K562 (cell line): ENCODE measurements around the gene MAB21L3. TPM values are rescaled to one million over a fixed set of nuclear protein-coding genes. Genes with fewer than 3 reads are reported as not detected.
A peak's percentile ranks its signal among the peaks of the same experiment; 100 is the strongest.

Source experiments
- ATAC-seq: fragments of 200-7000 bp; cut with Tn5 transposase; 3 replicates; pipeline ENCODE4 v1.9.1; 2020; ENCODE audit warnings: moderate library complexity
- BruUV-seq: library from RNA; stranded (reverse); fragments of 400-500 nt; replicated peaks from 2 replicates; lab custom pipeline; 2021; lab: Mats Ljungman, UMichigan
- CTCF ChIA-PET: fragments of 300-600 bp; formaldehyde crosslinking; extraction: SDS; loops from one replicate; lab custom pipeline; 2021; ENCODE audit warnings: low intra/inter-chr PET ratio; lab: Yijun Ruan, JAX
- POLR2A ChIA-PET: fragments of 300-600, 350-650 bp; sonication (Branson Sonifier 250); formaldehyde crosslinking; extraction: SDS; loops from one replicate; lab custom pipeline; 2021; ENCODE audit warnings: antibody characterized with exemption, inconsistent platforms; lab: Yijun Ruan, JAX
- DNase-seq, 4 experiments: peaks; one replicate each; pipeline versions ENCODE4 v3.0.0 to v3.0.0-alpha.2; 2011 to 2018; ENCODE audit warnings: low spot score in 3 of 4, mixed read lengths in 3 of 4; ENCODE audit errors: extremely low read depth in 1 of 4
- FAIRE-seq: peaks from 2 replicates; lab custom pipeline; 2011; peaks lifted over from hg19 to GRCh38; lab: Jason Lieb, UNC
- H2AFZ ChIP-seq: 2 replicates; pipeline ENCODE4 v1.6.0; 2011; ENCODE audit warnings: low read depth, low read length, control low read depth, inconsistent platforms
- H3K27ac ChIP-seq: fragments of 200-600 bp; 3 replicates; pipeline ENCODE4 v1.8.0; 2011; ENCODE audit warnings: low read depth, mild to moderate bottlenecking, control low read depth, inconsistent platforms, low read length, moderate library complexity, mixed read lengths; ENCODE audit errors: extremely low read depth
- H3K27me3 ChIP-seq, 2 experiments: fragments of 300-600 bp in 1 of 2; 2 replicates in 1 of 2; 3 replicates in 1 of 2; pipeline versions ENCODE4 v1.6.0 to v1.8.0; 2011; ENCODE audit warnings: inconsistent platforms in 2 of 2, low read length in 2 of 2, mild to moderate bottlenecking in 1 of 2, mixed read lengths in 1 of 2, moderate library complexity in 1 of 2; ENCODE audit not compliant: control insufficient read depth in 2 of 2, insufficient read depth in 2 of 2
- H3K36me3 ChIP-seq: fragments of 300-600 bp; 3 replicates; pipeline ENCODE4 v1.8.0; 2011; ENCODE audit warnings: mild to moderate bottlenecking, low read length, inconsistent platforms; ENCODE audit not compliant: control insufficient read depth, insufficient read depth
- H3K4me1 ChIP-seq, 2 experiments: fragments of 200-600 bp in 1 of 2; replicated peaks in 1 of 2; 2 replicates in 1 of 2; 3 replicates in 1 of 2; pipeline versions ENCODE4 v1.5.1 to v1.8.0; 2011; ENCODE audit warnings: inconsistent platforms in 2 of 2, low read length in 2 of 2, mild to moderate bottlenecking in 1 of 2, mixed read lengths in 1 of 2, moderate library complexity in 1 of 2; ENCODE audit not compliant: control insufficient read depth in 2 of 2, insufficient read depth in 2 of 2
- H3K4me2 ChIP-seq: 2 replicates; pipeline ENCODE4 v1.6.1; 2011; ENCODE audit warnings: low read length, control low read depth, inconsistent platforms, mixed read lengths; ENCODE audit not compliant: insufficient read depth
- H3K4me3 ChIP-seq: fragments of 200-600 bp; sonication (generic), shearing (Covaris generic); 2 replicates; pipeline ENCODE4 v1.5.1; 2016; ENCODE audit warnings: control low read depth, inconsistent platforms
- H3K79me2 ChIP-seq: fragments of 200-600 bp; 3 replicates; pipeline ENCODE4 v1.8.0; 2011; ENCODE audit warnings: low read length, inconsistent platforms; ENCODE audit not compliant: control insufficient read depth, insufficient read depth
- H3K9ac ChIP-seq, 2 experiments: 2 replicates each; pipeline versions ENCODE4 v1.6.0 to v1.6.1; 2011; ENCODE audit warnings: low read depth in 2 of 2, low read length in 2 of 2, control low read depth in 1 of 2, inconsistent platforms in 1 of 2, mild to moderate bottlenecking in 1 of 2, mixed read lengths in 1 of 2; ENCODE audit not compliant: insufficient read depth in 1 of 2
- H3K9me1 ChIP-seq: one replicate; pipeline ENCODE4 v1.6.0; 2011; ENCODE audit warnings: inconsistent platforms, mild to moderate bottlenecking, low read length, moderate library complexity; ENCODE audit not compliant: control insufficient read depth, insufficient read depth
- H3K9me3 ChIP-seq: replicated peaks from 2 replicates; pipeline ENCODE4 v1.5.1; 2011; ENCODE audit warnings: low read depth, low read length, inconsistent platforms; ENCODE audit not compliant: control insufficient read depth, insufficient read depth
- H4K20me1 ChIP-seq: replicated peaks from 2 replicates; pipeline ENCODE4 v1.6.1; 2011; ENCODE audit warnings: low read length, inconsistent platforms, mixed read lengths; ENCODE audit not compliant: control insufficient read depth, insufficient read depth
- ATF7 ChIP-seq: fragments of 450-650 bp; IDR thresholded peaks from 2 replicates; pipeline ENCODE4 v1.7.1; 2014; ENCODE audit warnings: mild to moderate bottlenecking, moderate library complexity
- FOXP1 ChIP-seq: sonication (generic); formaldehyde crosslinking; IDR thresholded peaks from 2 replicates; pipeline ENCODE4 v1.8.0; 2022; ENCODE audit warnings: mild to moderate bottlenecking, missing genetic modification reagents
- KAT2B ChIP-seq: IDR thresholded peaks from one replicate; pipeline ENCODE4 v1.6.1; 2012; ENCODE audit warnings: low read depth, mild to moderate bottlenecking, control low read depth, inconsistent platforms, low read length, moderate library complexity
- MTA1 ChIP-seq: fragments of 450-650 bp; IDR thresholded peaks from 2 replicates; pipeline ENCODE4 v1.6.1; 2017; ENCODE audit warnings: borderline replicate concordance
- NCOA4 ChIP-seq: fragments of 450-650 bp; IDR thresholded peaks from 2 replicates; pipeline ENCODE4 v1.6.1; 2018; ENCODE audit warnings: mild to moderate bottlenecking; ENCODE audit not compliant: partially characterized antibody
- NELFE ChIP-seq: IDR thresholded peaks from 2 replicates; pipeline ENCODE4 v1.6.1; 2011; ENCODE audit warnings: mild to moderate bottlenecking; ENCODE audit not compliant: insufficient read depth, insufficient read length
- PHF8 ChIP-seq: fragments of 200-600 bp; sonication (generic); IDR thresholded peaks from 2 replicates; pipeline ENCODE4 v1.6.1; 2012; ENCODE audit warnings: mixed run types, mild to moderate bottlenecking, inconsistent platforms, low read length, moderate library complexity, borderline replicate concordance
- PML ChIP-seq: IDR thresholded peaks from 2 replicates; pipeline ENCODE4 v1.6.1; 2012; ENCODE audit warnings: low read length, inconsistent platforms
- RBM39 ChIP-seq: fragments of 200-400 bp; formaldehyde crosslinking; optimal IDR thresholded peaks from 2 replicates; pipeline ENCODE3; 2018; ENCODE audit warnings: low read depth, low read length
- ZFX ChIP-seq: sonication (generic); formaldehyde crosslinking; IDR thresholded peaks from 2 replicates; pipeline ENCODE4 v1.8.0; 2022; ENCODE audit warnings: mild to moderate bottlenecking, missing genetic modification reagents, moderate library complexity
- ZNF140 ChIP-seq: fragments of 250-450 bp; sonication (Bioruptor Pico); IDR thresholded peaks from 2 replicates; pipeline ENCODE4 v1.8.0; 2021; ENCODE audit warnings: moderate library complexity, mild to moderate bottlenecking, inconsistent platforms
- ZNF668 ChIP-seq: fragments of 250-450 bp; sonication (Bioruptor Pico); IDR thresholded peaks from 2 replicates; pipeline ENCODE4 v1.8.0; 2022; ENCODE audit warnings: mild to moderate bottlenecking, inconsistent platforms
- ZNF764 ChIP-seq: fragments of 250-450 bp; sonication (Bioruptor Pico); IDR thresholded peaks from 2 replicates; pipeline ENCODE4 v1.4.0; 2020; ENCODE audit warnings: low read depth, mild to moderate bottlenecking, moderate library complexity
- ZNF766 ChIP-seq: fragments of 200-800 bp; sonication (Bioruptor generic); conservative IDR thresholded peaks from 2 replicates; pipeline ENCODE4 v1.6.1; 2016; ENCODE audit warnings: missing genetic modification characterization, missing compliant biosample characterization
- WGBS: fragments of 100-300 bp; shearing (Covaris generic); methylation state at CpG from one replicate; pipeline ENCODE4 v1.1.6; 2016; ENCODE audit warnings: low coverage, mixed read lengths; ENCODE audit not compliant: insufficient coverage; ENCODE audit errors: missing lambda C conversion rate; 5-methylcytosine and 5-hydroxymethylcytosine counted together
- in situ Hi-C: fragments of 300-500 bp; cut with MboI; formaldehyde crosslinking; loops from 4 replicates; pipeline ENCODE4 v1.15.0; 2018; ENCODE audit warnings: inconsistent platforms, mixed read lengths
- intact Hi-C: fragments of 100-400 bp; cut with micrococcal nuclease; formaldehyde crosslinking; loops from 2 replicates; pipeline ENCODE4 v1.14.2; 2022
- polyA plus RNA-seq, 8 experiments: library from polyadenylated mRNA; depleted of rRNA in 4 of 8; stranded (reverse) in 5 of 8; unstranded in 3 of 8; fragments of >200 nt; fragmentation: Nextera tagmentation in 2 of 8; fragmentation: Illumina TruSeq in 1 of 8; extraction: Ambion mirVana in 2 of 8; extraction: Trizol in 1 of 8; gene quantifications; 2 replicates each; pipeline versions ENCODE4 v1.2.1 to v1.2.3, GENCODE V29; 2011 to 2014; ENCODE audit warnings: inconsistent platforms in 1 of 8, missing spikeins in 1 of 8
- total RNA-seq, 7 experiments: library from RNA; depleted of rRNA in 6 of 7; stranded (reverse); fragments of >200 nt in 6 of 7; fragmentation: Illumina TruSeq in 2 of 7; extraction: Trizol in 2 of 7; gene quantifications; 2 replicates each; pipeline versions ENCODE4 v1.2.1 to v1.2.3, GENCODE V29; 2011 to 2021; ENCODE audit warnings: low replicate concordance in 1 of 7
- TF ChIP-seq, protein P1 (sequence below): fragments of 250-450 bp; sonication (Bioruptor Pico); IDR thresholded peaks from 2 replicates; pipeline ENCODE4 v1.5.0; 2022; ENCODE audit warnings: mild to moderate bottlenecking

The MAB21L3 gene
- total and polyA plus RNA-seq, 9 of the 15 experiments (the other 6 are each of a cell fraction or from before 2014, with no cell fraction given), result not detected

GRCh38 chr1:116165572-116165971 lies 54.4 kb downstream of the MAB21L3 start:
- WGBS, result 9% methylated on average over 9 of the region's 9 CpGs
- in situ Hi-C loops, result no loop called here

DNA sequence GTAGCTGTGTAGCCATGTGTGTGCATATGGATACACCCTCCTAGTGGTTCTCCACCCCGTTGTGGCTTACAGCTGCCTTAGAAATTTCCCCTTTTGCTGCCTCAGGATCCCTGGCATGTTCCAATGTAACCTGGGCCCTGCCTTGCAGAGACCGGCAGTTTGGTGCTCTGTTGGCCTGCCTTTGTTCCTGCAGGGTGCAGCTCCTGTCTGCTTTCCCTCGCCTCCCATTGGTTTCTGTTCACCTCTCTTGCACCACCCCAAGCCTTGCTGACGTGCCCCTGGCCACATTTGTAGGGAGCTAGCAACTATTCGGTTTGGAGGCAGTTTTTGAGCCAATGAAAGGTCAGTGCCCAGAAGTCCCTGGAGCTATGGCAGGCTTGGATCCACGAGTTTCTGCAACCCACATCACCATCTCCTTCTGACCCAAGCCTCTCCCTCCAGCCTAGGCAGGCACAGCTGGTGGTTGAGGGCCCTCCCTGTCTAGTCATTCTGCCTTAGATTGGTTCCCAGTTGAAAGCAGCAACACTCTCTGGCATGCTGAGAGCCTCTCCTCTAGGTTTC lies 54.9 kb downstream of the MAB21L3 start:
- H3K36me3 ChIP-seq, result no peaks in the 10 kb centered on the region; the same call in 2 of the 3 replicates
- FAIRE-seq, result no peak
- no peak for DNase-seq
- intact Hi-C loops, result no loop called here
- H3K79me2 ChIP-seq, result no peaks in the 10 kb centered on the region
- POLR2A ChIA-PET, result interaction anchor here (0.7 to 1.2 kb wide), 4 partner anchors 10 to 58 kb away, joined by 3 to 4 read pairs (median 3); no protein-coding TSS in a partner anchor
- H3K9me3 ChIP-seq, result no peaks in the 10 kb centered on the region
- CTCF ChIA-PET, result no interaction called here
- peaks cover 13 to 15% of the 10 kb centered on the region in 2 experiments for H3K4me1 ChIP-seq
- no peak overlapping the region for H3K4me2 ChIP-seq
- no peak overlapping the region for H3K27ac ChIP-seq
- no peaks in the 10 kb centered on the region for H3K9me1 ChIP-seq
- no peak overlapping the region for H3K4me3 ChIP-seq
- in situ Hi-C loops, result no loop called here
- ATAC-seq, result no peak
- H3K27me3 ChIP-seq, result peaks cover 10 to 40% of the 10 kb centered on the region in 2 experiments; a peak in 4 of 5 replicates
- H2AFZ ChIP-seq, result no peak overlapping the region
- 9% methylated on average over 5 of the region's 6 CpGs for whole genome bisulfite sequencing
- BruUV-seq, result no TSS peak
- no peaks in the 10 kb centered on the region for H4K20me1 ChIP-seq
- H3K9ac ChIP-seq, result no peak overlapping the region
- TF ChIP-seq NELFE, result no peak
- no peak for TF ChIP-seq ZNF140 (CRISPR knock-in tag)
- TF ChIP-seq RBM39, result no peak
- TF ChIP-seq ZNF766 (CRISPR knock-in tag), result no peak
- TF ChIP-seq ATF7, result no peak
- TF ChIP-seq, protein P1, sequence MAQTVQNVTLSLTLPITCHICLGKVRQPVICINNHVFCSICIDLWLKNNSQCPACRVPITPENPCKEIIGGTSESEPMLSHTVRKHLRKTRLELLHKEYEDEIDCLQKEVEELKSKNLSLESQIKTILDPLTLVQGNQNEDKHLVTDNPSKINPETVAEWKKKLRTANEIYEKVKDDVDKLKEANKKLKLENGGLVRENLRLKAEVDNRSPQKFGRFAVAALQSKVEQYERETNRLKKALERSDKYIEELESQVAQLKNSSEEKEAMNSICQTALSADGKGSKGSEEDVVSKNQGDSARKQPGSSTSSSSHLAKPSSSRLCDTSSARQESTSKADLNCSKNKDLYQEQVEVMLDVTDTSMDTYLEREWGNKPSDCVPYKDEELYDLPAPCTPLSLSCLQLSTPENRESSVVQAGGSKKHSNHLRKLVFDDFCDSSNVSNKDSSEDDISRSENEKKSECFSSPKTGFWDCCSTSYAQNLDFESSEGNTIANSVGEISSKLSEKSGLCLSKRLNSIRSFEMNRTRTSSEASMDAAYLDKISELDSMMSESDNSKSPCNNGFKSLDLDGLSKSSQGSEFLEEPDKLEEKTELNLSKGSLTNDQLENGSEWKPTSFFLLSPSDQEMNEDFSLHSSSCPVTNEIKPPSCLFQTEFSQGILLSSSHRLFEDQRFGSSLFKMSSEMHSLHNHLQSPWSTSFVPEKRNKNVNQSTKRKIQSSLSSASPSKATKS, result no peak
- TF ChIP-seq PML, result no peak
- TF ChIP-seq ZNF668 (CRISPR knock-in tag), result no peak
- TF ChIP-seq NCOA4, result no peak

More at GRCh38 chr1:116165572-116165971, 54.4 kb downstream of the MAB21L3 start:
- no peak for FAIRE-seq
- no peaks in the 10 kb centered on the region for H3K9me1 ChIP-seq
- DNase-seq, result no peak
- intact Hi-C loops, result no loop called here
- TF ChIP-seq MTA1 (no peak), PHF8 (0 out of 2 replicates have a peak, but pooled peaks have one; percentile 9), FOXP1 (no peak), ZNF764 (CRISPR knock-in tag) (no peak), ZFX (no peak), KAT2B (no peak)
- H3K4me1 ChIP-seq, result peaks cover 13 to 15% of the 10 kb centered on the region in 2 experiments
- no peak overlapping the region for H3K9ac ChIP-seq
- H3K4me3 ChIP-seq, result no peak overlapping the region
- no peaks in the 10 kb centered on the region for H3K9me3 ChIP-seq
- no TSS peak for BruUV-seq
- CTCF ChIA-PET, result no interaction called here
- POLR2A ChIA-PET, result interaction anchor here (0.7 to 1.1 kb wide), 2 partner anchors 11 to 58 kb away, joined by 3 read pairs; no protein-coding TSS in a partner anchor
- H3K27me3 ChIP-seq, result peaks cover 7 to 40% of the 10 kb centered on the region in 2 experiments; a peak in 4 of 5 replicates
- H3K36me3 ChIP-seq, result no peaks in the 10 kb centered on the region; the same call in 2 of the 3 replicates
- H3K79me2 ChIP-seq, result no peaks in the 10 kb centered on the region
- no peak overlapping the region for H2AFZ ChIP-seq
- no peaks in the 10 kb centered on the region for H4K20me1 ChIP-seq
- H3K27ac ChIP-seq, result no peak overlapping the region
- no peak for ATAC-seq
- H3K4me2 ChIP-seq, result no peak overlapping the region
